Osteoblast (primary cell): Measurements from ENCODE around the gene ACTN3. TPM values are rescaled to one million over a fixed set of nuclear protein-coding genes. Genes with fewer than 3 reads are reported as not detected.

Source experiments
- DNase-seq: peaks from one replicate; pipeline ENCODE4 v3.0.0; 2011; ENCODE audit warnings: low spot score, mixed read lengths; ENCODE audit not compliant: insufficient read length; ENCODE audit errors: missing footprints
- H2AFZ ChIP-seq: 2 replicates; pipeline ENCODE4 v1.6.0; 2011; ENCODE audit warnings: mild to moderate bottlenecking, low read length
- H3K27ac ChIP-seq: 2 replicates; pipeline ENCODE4 v1.5.1; 2011; ENCODE audit warnings: mild to moderate bottlenecking, low read depth, low read length, moderate library complexity
- H3K27me3 ChIP-seq: 2 replicates; pipeline ENCODE4 v1.6.0; 2012; ENCODE audit warnings: mild to moderate bottlenecking, control low read depth, inconsistent platforms, low read length, moderate library complexity; ENCODE audit not compliant: insufficient read depth
- H3K36me3 ChIP-seq: 2 replicates; pipeline ENCODE4 v1.5.1; 2011; ENCODE audit warnings: mild to moderate bottlenecking, low read length, control low read depth, moderate library complexity; ENCODE audit not compliant: insufficient read depth
- H3K4me1 ChIP-seq: 2 replicates; pipeline ENCODE4 v1.5.1; 2011; ENCODE audit warnings: mild to moderate bottlenecking, low read length, control low read depth, moderate library complexity; ENCODE audit not compliant: insufficient read depth
- H3K4me2 ChIP-seq: 2 replicates; pipeline ENCODE4 v1.6.0; 2011; ENCODE audit warnings: mild to moderate bottlenecking, low read length; ENCODE audit not compliant: insufficient read depth
- H3K4me3 ChIP-seq: fragments of 200-600 bp; sonication (generic); 3 replicates; pipeline ENCODE4 v1.5.1; 2012; ENCODE audit warnings: mild to moderate bottlenecking, low read length, inconsistent platforms; ENCODE audit not compliant: insufficient read depth
- H3K79me2 ChIP-seq: 2 replicates; pipeline ENCODE4 v1.6.0; 2012; ENCODE audit warnings: mild to moderate bottlenecking, low read length, control low read depth, inconsistent platforms; ENCODE audit not compliant: insufficient read depth
- H3K9me3 ChIP-seq: 2 replicates; pipeline ENCODE4 v1.5.1; 2011; ENCODE audit warnings: low read depth, low read length, control low read depth
- H4K20me1 ChIP-seq: 2 replicates; pipeline ENCODE4 v1.6.0; 2012; ENCODE audit warnings: mild to moderate bottlenecking, low read length, control low read depth; ENCODE audit not compliant: insufficient read depth
- CTCF ChIP-seq: IDR thresholded peaks from 2 replicates; pipeline ENCODE4 v1.5.1; 2011; ENCODE audit warnings: mild to moderate bottlenecking, low read depth, low read length, moderate library complexity; ENCODE audit errors: extremely low read depth
- total RNA-seq: library from RNA; depleted of rRNA; stranded (reverse); fragments of >200 nt; gene quantifications from 2 replicates; pipeline ENCODE4 v1.2.3, GENCODE V29; 2012

The ACTN3 gene
- total RNA-seq, 1 donor: under 0.01 TPM

DNA sequence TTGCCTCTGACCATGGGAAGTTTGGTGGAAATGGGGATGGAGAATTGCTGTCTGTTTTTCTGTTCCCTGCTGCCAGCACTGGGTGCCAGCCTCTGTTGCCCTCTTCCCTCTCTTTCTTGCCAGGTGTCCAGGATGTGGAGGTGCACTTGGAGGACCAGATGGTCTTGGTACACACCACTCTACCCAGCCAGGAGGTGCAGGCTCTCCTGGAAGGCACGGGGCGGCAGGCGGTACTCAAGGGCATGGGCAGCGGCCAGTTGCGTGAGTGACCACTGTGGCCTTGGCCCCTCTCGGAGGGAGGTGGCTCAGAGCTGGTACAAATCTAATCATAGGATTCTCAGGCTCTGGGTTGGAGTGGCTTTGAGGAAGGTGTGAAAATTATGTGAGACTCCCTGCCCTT is 52.3 kb downstream of the ACTN3 start:
- Histone ChIP-seq H2AFZ (no peak overlapping the region), H3K36me3 (peaks cover 11% of the 10 kb centered on the region), H4K20me1 (peaks cover 11% of the 10 kb centered on the region), H3K4me3 (no peak overlapping the region), H3K27me3 (no peaks in the 10 kb centered on the region), H3K27ac (no peak overlapping the region), H3K4me2 (no peak overlapping the region), H3K4me1 (peaks cover 51% of the 10 kb centered on the region), H3K9me3 (no peaks in the 10 kb centered on the region), H3K79me2 (peaks cover 30% of the 10 kb centered on the region)
- no peak for TF ChIP-seq CTCF
- no peak for DNase-seq

DNA sequence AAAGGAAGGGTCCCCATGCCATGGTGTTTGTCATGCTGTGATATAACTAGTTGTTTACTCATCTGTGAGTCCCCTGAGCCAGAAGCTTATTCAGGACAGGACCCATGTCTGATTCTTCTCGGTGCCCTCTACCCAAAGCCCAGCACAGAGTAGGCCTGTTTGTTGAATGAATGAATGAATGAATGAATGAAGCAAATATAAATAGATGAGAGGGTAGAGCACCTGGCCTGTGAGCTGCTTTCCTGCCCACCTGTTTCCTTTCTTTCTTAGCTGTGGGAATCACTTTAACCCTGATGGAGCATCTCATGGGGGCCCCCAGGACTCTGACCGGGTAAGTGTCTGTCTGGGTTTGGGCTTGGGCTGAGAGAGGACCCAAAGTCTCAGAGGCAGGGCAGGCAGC is 53.5 kb downstream of the ACTN3 start:
- Histone ChIP-seq H3K4me1 (peaks cover 42% of the 10 kb centered on the region), H3K79me2 (peaks cover 23% of the 10 kb centered on the region), H3K36me3 (peaks cover 23% of the 10 kb centered on the region), H3K9me3 (no peaks in the 10 kb centered on the region), H4K20me1 (peaks cover 11% of the 10 kb centered on the region), H3K27ac (peak overlapping the region; percentile 57), H3K4me3 (peak overlapping the region; percentile 1), H3K27me3 (no peaks in the 10 kb centered on the region), H3K4me2 (peak overlapping the region; percentile 21), H2AFZ (no peak overlapping the region)
- no peak for TF ChIP-seq CTCF
- DNase-seq: no peak

- H3K4me1 ChIP-seq: peaks cover 37% of the 10 kb centered on the region
- no peak for TF ChIP-seq CTCF
Observed at GRCh38 chr11:66600631-66601233, 54.0 kb downstream of the ACTN3 start.

GRCh38 chr11:66603072-66603471 is 56.4 kb downstream of the ACTN3 start:
- Histone ChIP-seq H3K27ac (peak overlapping the region; percentile 51), H3K36me3 (peaks cover 26% of the 10 kb centered on the region), H3K4me3 (no peak overlapping the region), H3K9me3 (no peaks in the 10 kb centered on the region), H4K20me1 (peaks cover 17% of the 10 kb centered on the region), H3K4me2 (no peak overlapping the region), H3K79me2 (peaks cover 9% of the 10 kb centered on the region), H3K27me3 (no peaks in the 10 kb centered on the region), H2AFZ (no peak overlapping the region), H3K4me1 (peaks cover 46% of the 10 kb centered on the region)
- no peak for TF ChIP-seq CTCF
- DNase-seq: no peak

More at GRCh38 chr11:66600631-66601233, 54.0 kb downstream of the ACTN3 start:
- peaks cover 11% of the 10 kb centered on the region for H4K20me1 ChIP-seq
- H3K9me3 ChIP-seq: no peaks in the 10 kb centered on the region
- peak overlapping the region; percentile 57 for H3K27ac ChIP-seq
- H2AFZ ChIP-seq: no peak overlapping the region
- no peaks in the 10 kb centered on the region for H3K27me3 ChIP-seq
- H3K79me2 ChIP-seq: peaks cover 22% of the 10 kb centered on the region
- peaks cover 26% of the 10 kb centered on the region for H3K36me3 ChIP-seq
- DNase-seq: peak; percentile 93
- H3K4me2 ChIP-seq: peak overlapping the region; percentile 21
- peak overlapping the region; percentile 1 for H3K4me3 ChIP-seq
